ENCODE data around the gene SH3BGRL3.

GRCh38 chr1:26321315-26322041 lies 41.6 kb downstream of the SH3BGRL3 start:
- TF ChIP-seq BHLHE40 (IDR thresholded peaks at IDR 0.05; ENCODE audit: borderline replicate concordance) (no peak), SUZ12 (IDR thresholded peaks at IDR 0.05) (no peak), CTBP1 (IDR thresholded peaks at IDR 0.05; ENCODE audit: borderline replicate concordance) (no peak)

All from HEK293T (cell line).